SK-N-SH treated with all-trans-retinoic acid at 6 μM for 48 hours (cell line): ENCODE data around the gene SLC4A3.

ENCODE experiments used
- GLIS3 ChIP-seq: fragments of 250-450 bp; sonication (Bioruptor Pico); IDR thresholded peaks from 2 replicates; pipeline ENCODE4 v1.5.0; 2020; ENCODE audit warnings: mild to moderate bottlenecking, moderate library complexity
- TF ChIP-seq, protein P1 (sequence below): fragments of 250-450 bp; sonication (Bioruptor Pico); IDR thresholded peaks from 2 replicates; pipeline ENCODE4 v1.8.0; 2020; ENCODE audit warnings: mild to moderate bottlenecking, moderate library complexity, borderline replicate concordance
- TF ChIP-seq, protein P2 (sequence below): fragments of 250-450 bp; sonication (Bioruptor Pico); IDR thresholded peaks from 2 replicates; pipeline ENCODE4 v1.5.1; 2021; ENCODE audit warnings: mild to moderate bottlenecking, moderate library complexity

DNA sequence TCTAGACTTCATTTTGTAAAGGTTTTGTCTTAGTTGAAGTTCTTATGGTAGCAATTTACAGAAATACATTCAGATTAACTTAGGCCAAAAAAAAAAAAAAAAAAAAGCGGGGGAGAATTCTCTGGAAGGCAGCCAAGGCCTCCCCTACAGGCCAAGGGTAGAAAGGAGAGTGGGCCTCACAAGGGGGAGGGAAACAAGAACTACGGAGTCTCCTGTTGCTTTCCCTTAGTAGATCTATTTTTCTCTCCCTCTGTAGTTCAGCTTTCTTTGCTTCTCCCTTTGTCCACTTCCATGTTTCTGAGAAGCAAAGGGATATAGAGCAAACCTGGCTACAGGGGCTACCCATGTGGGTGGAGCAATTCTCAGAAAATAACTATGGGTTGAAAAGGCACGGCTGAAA lies 32.2 kb upstream of the SLC4A3 start:
- TF ChIP-seq, protein P1, sequence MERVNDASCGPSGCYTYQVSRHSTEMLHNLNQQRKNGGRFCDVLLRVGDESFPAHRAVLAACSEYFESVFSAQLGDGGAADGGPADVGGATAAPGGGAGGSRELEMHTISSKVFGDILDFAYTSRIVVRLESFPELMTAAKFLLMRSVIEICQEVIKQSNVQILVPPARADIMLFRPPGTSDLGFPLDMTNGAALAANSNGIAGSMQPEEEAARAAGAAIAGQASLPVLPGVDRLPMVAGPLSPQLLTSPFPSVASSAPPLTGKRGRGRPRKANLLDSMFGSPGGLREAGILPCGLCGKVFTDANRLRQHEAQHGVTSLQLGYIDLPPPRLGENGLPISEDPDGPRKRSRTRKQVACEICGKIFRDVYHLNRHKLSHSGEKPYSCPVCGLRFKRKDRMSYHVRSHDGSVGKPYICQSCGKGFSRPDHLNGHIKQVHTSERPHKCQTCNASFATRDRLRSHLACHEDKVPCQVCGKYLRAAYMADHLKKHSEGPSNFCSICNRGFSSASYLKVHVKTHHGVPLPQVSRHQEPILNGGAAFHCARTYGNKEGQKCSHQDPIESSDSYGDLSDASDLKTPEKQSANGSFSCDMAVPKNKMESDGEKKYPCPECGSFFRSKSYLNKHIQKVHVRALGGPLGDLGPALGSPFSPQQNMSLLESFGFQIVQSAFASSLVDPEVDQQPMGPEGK (CRISPR knock-in tag): no peak
- TF ChIP-seq, protein P2, sequence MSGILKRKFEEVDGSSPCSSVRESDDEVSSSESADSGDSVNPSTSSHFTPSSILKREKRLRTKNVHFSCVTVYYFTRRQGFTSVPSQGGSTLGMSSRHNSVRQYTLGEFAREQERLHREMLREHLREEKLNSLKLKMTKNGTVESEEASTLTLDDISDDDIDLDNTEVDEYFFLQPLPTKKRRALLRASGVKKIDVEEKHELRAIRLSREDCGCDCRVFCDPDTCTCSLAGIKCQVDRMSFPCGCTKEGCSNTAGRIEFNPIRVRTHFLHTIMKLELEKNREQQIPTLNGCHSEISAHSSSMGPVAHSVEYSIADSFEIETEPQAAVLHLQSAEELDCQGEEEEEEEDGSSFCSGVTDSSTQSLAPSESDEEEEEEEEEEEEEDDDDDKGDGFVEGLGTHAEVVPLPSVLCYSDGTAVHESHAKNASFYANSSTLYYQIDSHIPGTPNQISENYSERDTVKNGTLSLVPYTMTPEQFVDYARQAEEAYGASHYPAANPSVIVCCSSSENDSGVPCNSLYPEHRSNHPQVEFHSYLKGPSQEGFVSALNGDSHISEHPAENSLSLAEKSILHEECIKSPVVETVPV: no peak
- no peak for TF ChIP-seq GLIS3 (CRISPR knock-in tag)
